NCI-H748 (cell line): ENCODE data around the gene SLA2.
"Not testable (repeated sequence)": the region's sequence is repeated elsewhere in the genome, so short reads cannot be mapped to it uniquely, and the experiment has no call there.

Source experiments
- DNase-seq: peaks from one replicate; lab custom pipeline; 2025; ENCODE audit not compliant: unreplicated experiment; lab: John Stamatoyannopoulos, UW

Gene SLA2

GRCh38 chr20:36646678-36647077 lies 682 bp upstream of the SLA2 start:
- no peak for DNase-seq

GRCh38 chr20:36645353-36645752 lies 643 bp downstream of the SLA2 start:
- DNase-seq = no peak

GRCh38 chr20:36644706-36645095 lies 1.3 kb downstream of the SLA2 start:
- DNase-seq = no peak

- no peak for DNase-seq
Measured at GRCh38 chr20:36644032-36644705, 1.8 kb downstream of the SLA2 start.

GRCh38 chr20:36642136-36642535 lies 3.9 kb downstream of the SLA2 start:
- DNase-seq = no peak

- no peak for DNase-seq
Measured at GRCh38 chr20:36641506-36641843, 4.5 kb downstream of the SLA2 start.

- not testable (repeated sequence) for DNase-seq
Measured at GRCh38 chr20:36638876-36639400, 7.1 kb downstream of the SLA2 start.

GRCh38 chr20:36634342-36634741 lies 11.7 kb downstream of the SLA2 start:
- DNase-seq = no peak

GRCh38 chr20:36633285-36633772 lies 12.7 kb downstream of the SLA2 start:
- no peak for DNase-seq

GRCh38 chr20:36632487-36633284 lies 13.3 kb downstream of the SLA2 start:
- DNase-seq = no peak

GRCh38 chr20:36632147-36632486 lies 13.9 kb downstream of the SLA2 start:
- DNase-seq = no peak

GRCh38 chr20:36631646-36632045 lies 14.3 kb downstream of the SLA2 start:
- DNase-seq = no peak

- DNase-seq = no peak
Measured at GRCh38 chr20:36629719-36630681, 16.0 kb downstream of the SLA2 start.

- DNase-seq = no peak
Measured at GRCh38 chr20:36628076-36628475, 17.9 kb downstream of the SLA2 start.

GRCh38 chr20:36624944-36625324 lies 21.1 kb downstream of the SLA2 start:
- DNase-seq = no peak

GRCh38 chr20:36624068-36624943 lies 21.7 kb downstream of the SLA2 start:
- peak; percentile 6 for DNase-seq

- no peak for DNase-seq
Measured at GRCh38 chr20:36623444-36623843, 22.6 kb downstream of the SLA2 start.

- DNase-seq = no peak
Measured at GRCh38 chr20:36620917-36621316, 25.1 kb downstream of the SLA2 start.

GRCh38 chr20:36614781-36615557 lies 31.0 kb downstream of the SLA2 start:
- DNase-seq = no peak

- DNase-seq = no peak
Measured at GRCh38 chr20:36613974-36614373, 32.0 kb downstream of the SLA2 start.
